22Rv1 (cell line): ENCODE data around the gene CCNT2.
A peak's percentile ranks its signal among the peaks of the same experiment; 100 is the strongest.

Experiments used
- H3K27ac ChIP-seq: fragments of 450-650 bp; 2 replicates; pipeline ENCODE4 v1.5.1; 2017
- ZFX ChIP-seq: fragments of 450-650 bp; IDR thresholded peaks from 2 replicates; pipeline ENCODE4 v1.6.1; 2017; ENCODE audit warnings: antibody characterized with exemption, borderline replicate concordance
- TF ChIP-seq, protein P1 (sequence below): fragments of 450-650 bp; IDR thresholded peaks from 2 replicates; pipeline ENCODE4 v1.5.1; 2017; ENCODE audit warnings: mild to moderate bottlenecking

Gene CCNT2

DNA sequence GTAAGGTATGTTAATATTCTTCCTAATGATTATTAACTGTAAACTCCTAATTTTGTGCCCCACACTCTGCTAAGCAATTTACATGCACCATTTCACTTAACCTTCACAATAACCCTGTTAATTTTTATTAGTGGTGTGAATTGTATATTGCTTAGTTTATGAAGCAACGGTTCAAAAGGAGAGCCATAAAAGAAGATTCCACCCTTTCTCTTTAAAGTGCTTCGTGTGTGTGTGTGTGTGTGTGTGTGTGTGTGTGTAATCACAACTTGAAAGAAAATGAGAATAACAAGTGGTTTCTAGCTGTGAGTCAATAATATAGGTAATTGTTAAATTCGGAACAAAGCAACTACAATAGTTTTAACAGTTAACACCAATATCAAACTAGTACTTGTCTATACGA lies 60.6 kb downstream of the CCNT2 start:
- TF ChIP-seq, protein P1, sequence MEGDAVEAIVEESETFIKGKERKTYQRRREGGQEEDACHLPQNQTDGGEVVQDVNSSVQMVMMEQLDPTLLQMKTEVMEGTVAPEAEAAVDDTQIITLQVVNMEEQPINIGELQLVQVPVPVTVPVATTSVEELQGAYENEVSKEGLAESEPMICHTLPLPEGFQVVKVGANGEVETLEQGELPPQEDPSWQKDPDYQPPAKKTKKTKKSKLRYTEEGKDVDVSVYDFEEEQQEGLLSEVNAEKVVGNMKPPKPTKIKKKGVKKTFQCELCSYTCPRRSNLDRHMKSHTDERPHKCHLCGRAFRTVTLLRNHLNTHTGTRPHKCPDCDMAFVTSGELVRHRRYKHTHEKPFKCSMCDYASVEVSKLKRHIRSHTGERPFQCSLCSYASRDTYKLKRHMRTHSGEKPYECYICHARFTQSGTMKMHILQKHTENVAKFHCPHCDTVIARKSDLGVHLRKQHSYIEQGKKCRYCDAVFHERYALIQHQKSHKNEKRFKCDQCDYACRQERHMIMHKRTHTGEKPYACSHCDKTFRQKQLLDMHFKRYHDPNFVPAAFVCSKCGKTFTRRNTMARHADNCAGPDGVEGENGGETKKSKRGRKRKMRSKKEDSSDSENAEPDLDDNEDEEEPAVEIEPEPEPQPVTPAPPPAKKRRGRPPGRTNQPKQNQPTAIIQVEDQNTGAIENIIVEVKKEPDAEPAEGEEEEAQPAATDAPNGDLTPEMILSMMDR, result no peak
- TF ChIP-seq ZFX, result no peak
- H3K27ac ChIP-seq, result no peak overlapping the region

DNA sequence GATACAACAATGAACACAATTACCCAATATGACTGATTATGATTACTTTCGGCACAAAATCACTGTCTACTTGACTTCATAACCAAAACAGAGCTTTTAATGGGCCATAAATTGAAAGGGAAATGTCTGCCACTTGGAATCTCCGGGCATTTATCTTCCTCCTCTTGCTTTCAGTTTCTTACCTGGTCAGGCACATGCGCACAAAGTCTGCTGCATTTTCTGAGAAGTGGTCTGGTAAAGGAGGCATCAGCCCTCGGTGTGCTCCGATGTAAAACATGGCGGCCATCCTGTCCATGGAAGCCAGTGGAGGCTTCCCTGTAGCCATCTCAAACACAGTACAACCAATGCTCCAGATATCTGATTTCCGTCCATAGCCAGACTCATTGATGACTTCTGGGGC lies 62.0 kb downstream of the CCNT2 start:
- TF ChIP-seq, protein P1, result no peak
- no peak for TF ChIP-seq ZFX
- no peak overlapping the region for H3K27ac ChIP-seq

DNA sequence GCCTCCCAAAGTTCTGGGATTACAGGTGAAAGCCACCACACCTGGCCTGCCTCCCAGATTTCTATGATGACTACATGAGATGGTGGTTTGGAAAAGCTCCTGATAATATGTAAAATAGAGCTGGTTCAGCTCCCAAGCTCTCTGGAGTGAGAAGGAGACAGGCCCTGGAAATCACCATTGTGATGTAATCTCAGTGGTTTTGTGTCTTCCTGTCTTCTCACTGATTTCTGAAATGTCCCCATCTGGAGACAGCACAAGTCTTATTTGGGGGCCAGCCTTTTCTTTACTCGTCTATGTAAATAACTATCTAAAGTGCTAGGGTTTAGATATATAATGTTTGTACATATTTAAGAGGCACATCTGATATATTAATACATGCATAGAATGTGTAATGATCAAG lies 64.0 kb downstream of the CCNT2 start:
- no peak overlapping the region for H3K27ac ChIP-seq
- TF ChIP-seq, protein P1, result no peak
- no peak for TF ChIP-seq ZFX

GRCh38 chr2:134985061-134985460 lies 66.4 kb downstream of the CCNT2 start:
- H3K27ac ChIP-seq, result no peak overlapping the region
- no peak for TF ChIP-seq ZFX
- TF ChIP-seq, protein P1, result no peak

- no peak overlapping the region for H3K27ac ChIP-seq
- no peak for TF ChIP-seq ZFX
- TF ChIP-seq, protein P1, result peak; percentile 48
Observed at GRCh38 chr2:134988994-134989605, 70.5 kb downstream of the CCNT2 start.

DNA sequence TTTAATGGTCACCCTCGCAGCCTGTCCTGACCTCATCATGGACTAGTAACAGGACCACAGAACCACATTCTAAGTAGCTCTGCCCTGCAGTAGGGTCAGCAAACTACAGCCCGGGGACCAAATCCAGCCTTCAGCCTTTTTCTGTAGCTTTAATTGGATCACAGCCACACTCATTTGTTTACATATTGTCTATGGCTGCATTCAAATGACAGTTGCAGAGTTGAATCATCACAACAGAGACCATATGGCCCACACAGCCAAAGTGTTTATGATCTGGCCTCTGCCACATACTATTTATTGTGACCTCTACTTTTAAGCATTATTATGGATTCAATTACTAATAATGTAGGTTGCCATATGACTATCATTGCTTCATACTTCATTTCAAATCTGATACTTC lies 80.9 kb downstream of the CCNT2 start:
- no peak for TF ChIP-seq ZFX
- TF ChIP-seq, protein P1, result no peak

DNA sequence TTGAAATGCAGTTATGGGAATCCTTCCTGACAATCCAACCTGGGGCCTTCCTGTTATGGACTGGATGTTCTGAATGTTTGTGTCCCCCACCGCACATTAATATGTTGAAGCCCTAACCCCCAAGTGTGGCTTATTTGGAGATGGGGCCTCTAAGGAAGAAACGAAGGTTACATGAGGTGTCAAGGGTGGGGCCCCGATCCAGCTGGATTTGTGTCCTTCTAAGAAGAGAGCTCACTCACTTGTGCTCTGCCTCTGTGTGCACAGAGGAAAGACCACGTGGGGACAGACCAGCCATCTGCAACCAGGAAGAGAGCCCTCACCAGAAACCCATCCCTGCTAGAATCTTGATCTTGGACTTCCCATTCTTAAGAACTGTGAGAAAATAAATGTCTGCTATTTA lies 84.2 kb downstream of the CCNT2 start:
- no peak for TF ChIP-seq ZFX
- TF ChIP-seq, protein P1, result no peak
- no peak overlapping the region for H3K27ac ChIP-seq

More for the DNA sequence above, 80.9 kb downstream of the CCNT2 start:
- H3K27ac ChIP-seq, result no peak overlapping the region
